ENCODE measurements around the gene SMIM32. TPM values are rescaled to one million over a fixed set of nuclear protein-coding genes. Genes with fewer than 3 reads are reported as not detected.

Gene SMIM32
- total RNA-seq (under 1 TPM in 2 of 4 donors, not detected in 2; 0.36 to 0.82 TPM), polyA plus RNA-seq (under 1 TPM in 2 of 3 donors, not detected in 1; 0.06 to 0.10 TPM)
- long read RNA-seq, donor 1: 0 reads
- long read RNA-seq, donor 2, partial matches to known transcripts: 0 of 1 reads
- long read RNA-seq, donor 2, other reads (novel, unspliced or antisense): 0 of 1 reads

DNA sequence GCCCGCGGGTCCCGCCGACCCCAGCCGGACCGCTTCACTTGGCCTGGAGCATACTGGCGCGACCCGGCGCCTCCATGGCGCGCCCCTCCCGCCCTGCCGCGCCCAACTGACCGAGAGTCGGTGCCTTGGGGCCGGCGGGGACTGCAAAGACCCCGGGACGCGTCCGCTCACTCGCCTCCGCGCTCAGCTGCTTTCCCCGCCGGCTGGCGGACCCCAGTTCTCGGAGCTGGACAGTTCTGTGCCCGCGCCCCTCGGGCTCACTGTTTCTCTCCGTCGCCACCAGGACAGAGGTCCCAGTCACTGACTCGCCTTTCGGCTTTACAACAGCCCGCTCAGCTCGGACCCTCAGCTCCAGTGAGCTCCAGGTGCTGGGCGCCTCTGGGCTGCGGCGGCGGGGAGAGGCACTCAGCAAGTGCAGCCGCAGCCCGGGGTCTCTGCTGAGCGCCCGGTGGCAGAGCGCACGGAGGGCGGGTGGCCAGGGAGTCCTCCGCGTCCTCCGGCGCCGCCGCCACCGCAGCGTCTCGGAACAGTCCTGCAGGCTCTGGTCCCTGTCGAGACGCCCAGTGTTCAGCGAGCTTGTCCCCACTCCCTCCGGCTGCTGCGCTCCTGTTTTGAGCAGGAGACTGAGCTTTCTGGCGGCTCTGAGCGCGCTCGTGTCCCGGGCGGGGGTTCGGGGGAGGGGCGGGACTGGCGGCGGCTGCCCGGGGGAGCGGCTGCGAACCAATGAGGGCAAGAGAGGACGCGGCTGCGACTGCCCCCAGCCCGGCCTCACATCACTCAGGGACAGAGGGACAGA is at the start of gene SMIM32:
TSS of gene SMIM32 (minus strand) at position 637 of the 796 bp plus-strand sequence. CDS start 638 bp downstream, outside the sequence.
- WGBS, 3 donors: 0 to 1% (median 1%) methylated on average over 66 to 81 of the region's 81 CpGs
- Histone ChIP-seq H3K27me3 (ENCODE audit: insufficient read depth in 3 of 3, low read length in 2 of 3) (peaks cover 0 to 23% (median 0%) of the 10 kb centered on the region in 3 donors), H3K27ac (no peak within 1 kb of the TSS), H3K36me3 (ENCODE audit: insufficient read depth in 1 of 2, low read depth in 1 of 2) (peaks cover 0 to 8% of the 10 kb centered on the region in 2 donors), H3K4me3 (peak within 1 kb of the TSS; percentile 61), H3K9me3 (no peaks in the 10 kb centered on the region), H3K4me1 (peaks cover 9% of the 10 kb centered on the region)
- ATAC-seq: peak; percentile 59 to 81 (median 70)
- TF ChIP-seq, protein P1, sequence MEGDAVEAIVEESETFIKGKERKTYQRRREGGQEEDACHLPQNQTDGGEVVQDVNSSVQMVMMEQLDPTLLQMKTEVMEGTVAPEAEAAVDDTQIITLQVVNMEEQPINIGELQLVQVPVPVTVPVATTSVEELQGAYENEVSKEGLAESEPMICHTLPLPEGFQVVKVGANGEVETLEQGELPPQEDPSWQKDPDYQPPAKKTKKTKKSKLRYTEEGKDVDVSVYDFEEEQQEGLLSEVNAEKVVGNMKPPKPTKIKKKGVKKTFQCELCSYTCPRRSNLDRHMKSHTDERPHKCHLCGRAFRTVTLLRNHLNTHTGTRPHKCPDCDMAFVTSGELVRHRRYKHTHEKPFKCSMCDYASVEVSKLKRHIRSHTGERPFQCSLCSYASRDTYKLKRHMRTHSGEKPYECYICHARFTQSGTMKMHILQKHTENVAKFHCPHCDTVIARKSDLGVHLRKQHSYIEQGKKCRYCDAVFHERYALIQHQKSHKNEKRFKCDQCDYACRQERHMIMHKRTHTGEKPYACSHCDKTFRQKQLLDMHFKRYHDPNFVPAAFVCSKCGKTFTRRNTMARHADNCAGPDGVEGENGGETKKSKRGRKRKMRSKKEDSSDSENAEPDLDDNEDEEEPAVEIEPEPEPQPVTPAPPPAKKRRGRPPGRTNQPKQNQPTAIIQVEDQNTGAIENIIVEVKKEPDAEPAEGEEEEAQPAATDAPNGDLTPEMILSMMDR (IDR thresholded peaks at IDR 0.05): no peak
- DNase-seq: peak; percentile 19 to 68
- intact Hi-C loops (cut with DNase I): no loop called here

DNA sequence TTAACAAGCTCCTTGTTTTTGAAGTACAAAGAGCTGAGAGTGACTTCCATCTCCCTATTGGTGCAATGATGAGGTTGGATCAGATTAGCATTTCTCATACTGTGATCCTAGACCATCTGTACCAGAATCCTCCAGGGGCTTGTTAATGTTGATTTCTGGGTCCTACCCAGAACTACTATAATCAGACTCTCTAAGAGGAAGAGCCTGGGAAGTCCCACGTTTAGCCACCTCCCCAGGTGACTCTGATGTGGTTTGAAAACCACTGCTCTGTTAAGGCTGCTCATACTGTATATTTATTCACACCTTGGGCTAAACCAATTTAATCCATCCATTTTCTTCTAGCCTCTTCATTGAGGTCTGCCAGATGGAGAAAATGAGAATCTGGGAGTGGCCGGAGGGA is 49.6 kb upstream of the SMIM32 start:
- Histone ChIP-seq H3K4me3 (no peak overlapping the region), H3K4me1 (no peaks in the 10 kb centered on the region), H3K27me3 (ENCODE audit: insufficient read depth in 3 of 3, low read length in 2 of 3) (no peaks in the 10 kb centered on the region), H3K36me3 (ENCODE audit: insufficient read depth in 1 of 2, low read depth in 1 of 2) (no peaks in the 10 kb centered on the region), H3K27ac (no peak overlapping the region), H3K9me3 (no peaks in the 10 kb centered on the region)
- DNase-seq (no peak), ATAC-seq (no peak)
- TF ChIP-seq, protein P1 (IDR thresholded peaks at IDR 0.05): no peak
- 67 to 76% (median 71%) methylated on average over 2 of the region's 2 CpGs for WGBS, 3 donors
- intact Hi-C loops (cut with DNase I): no loop called here

DNA sequence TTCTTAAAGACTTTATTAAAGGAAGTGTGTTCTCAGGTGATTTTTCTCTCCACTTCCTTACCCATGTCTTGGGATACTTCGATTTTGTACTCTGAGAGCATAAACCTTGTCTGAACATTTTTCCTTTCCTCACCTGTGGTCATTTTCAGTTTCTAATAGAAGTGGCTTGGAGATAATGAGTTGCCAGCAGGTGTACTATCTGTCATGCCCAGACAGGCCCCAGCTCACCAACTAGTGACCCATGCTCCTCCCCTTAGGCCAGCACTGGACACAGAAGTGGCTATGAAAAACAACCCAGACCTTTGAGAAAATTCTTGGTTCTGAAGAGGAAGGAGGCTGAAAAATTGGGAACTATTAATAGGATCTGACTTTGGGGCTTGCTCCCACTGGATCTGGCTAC is 49.2 kb upstream of the SMIM32 start:
- intact Hi-C loops (cut with DNase I): no loop called here
- 56 to 63% (median 63%) methylated on average over 1 of the region's 1 CpG for WGBS, 3 donors
- TF ChIP-seq, protein P1 (IDR thresholded peaks at IDR 0.05): no peak
- ATAC-seq: no peak
- Histone ChIP-seq H3K4me1 (no peaks in the 10 kb centered on the region), H3K36me3 (ENCODE audit: insufficient read depth in 1 of 2, low read depth in 1 of 2) (no peaks in the 10 kb centered on the region), H3K27ac (no peak overlapping the region), H3K4me3 (no peak overlapping the region), H3K9me3 (no peaks in the 10 kb centered on the region), H3K27me3 (ENCODE audit: insufficient read depth in 3 of 3, low read length in 2 of 3) (no peaks in the 10 kb centered on the region)
- no peak for DNase-seq

DNA sequence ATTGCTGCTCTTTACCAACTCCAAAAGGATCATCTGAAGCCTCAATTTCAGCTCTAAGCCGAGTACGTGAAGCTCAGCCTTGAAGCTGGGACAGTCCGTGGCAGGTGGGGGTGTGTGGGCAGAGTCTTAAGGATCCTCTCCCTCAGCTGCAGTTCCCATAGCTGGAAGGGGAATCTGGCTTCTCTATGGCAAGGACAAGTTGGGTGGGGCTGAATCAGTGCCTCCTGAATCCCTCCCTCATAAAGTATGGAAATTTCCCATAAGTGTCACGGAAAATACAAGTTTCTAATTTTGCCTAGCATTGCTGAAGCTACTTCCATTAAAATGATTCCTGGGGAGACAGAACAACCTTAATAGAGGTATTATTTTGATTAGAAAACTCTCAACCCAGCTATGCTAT is 47.9 kb upstream of the SMIM32 start:
- DNase-seq (no peak), ATAC-seq (no peak)
- no peak overlapping the region for H3K27ac ChIP-seq
- H3K4me1 ChIP-seq: no peaks in the 10 kb centered on the region
- no peak overlapping the region for H3K4me3 ChIP-seq
- H3K36me3 ChIP-seq (ENCODE audit: insufficient read depth in 1 of 2, low read depth in 1 of 2): no peaks in the 10 kb centered on the region
- intact Hi-C loops (cut with DNase I): no loop called here
- WGBS, 3 donors: 83 to 87% (median 84%) methylated on average over 4 of the region's 4 CpGs
- TF ChIP-seq, protein P1 (IDR thresholded peaks at IDR 0.05): no peak
- H3K27me3 ChIP-seq (ENCODE audit: insufficient read depth in 3 of 3, low read length in 2 of 3): no peaks in the 10 kb centered on the region
- H3K9me3 ChIP-seq: no peaks in the 10 kb centered on the region

Measured in psoas muscle (tissue), 8 donors.